Kidney (tissue), 14 donors: ENCODE data around the gene PRDM16. TPM values are rescaled to one million over a fixed set of nuclear protein-coding genes. Genes with fewer than 3 reads are reported as not detected.

Experiments
- DNase-seq, 5 donors: peaks; one replicate each; pipeline ENCODE4 v3.0.0-alpha.2; 2013 to 2020
- FAIRE-seq: peaks from 2 replicates; lab custom pipeline; 2012; peaks lifted over from hg19 to GRCh38; lab: Jason Lieb, UNC
- H3K27ac ChIP-seq, 2 donors: one replicate each; pipeline ENCODE4 v1.7.0; 2013; ENCODE audit warnings: low read depth in 2 of 2, low read length in 2 of 2, inconsistent platforms in 1 of 2
- H3K27me3 ChIP-seq: one replicate; pipeline ENCODE4 v1.7.1; 2013; ENCODE audit warnings: low read length, inconsistent platforms; ENCODE audit not compliant: control insufficient read depth, insufficient read depth
- H3K36me3 ChIP-seq, 3 donors: one replicate each; pipeline versions ENCODE4 v1.7.0 to v1.7.1; 2013; ENCODE audit warnings: low read length in 3 of 3, control low read depth in 1 of 3, inconsistent platforms in 1 of 3; ENCODE audit not compliant: insufficient read depth in 3 of 3, control insufficient read depth in 2 of 3
- H3K4me1 ChIP-seq, 3 donors: one replicate each; pipeline versions ENCODE4 v1.7.0 to v1.7.1; 2013; ENCODE audit warnings: low read length in 3 of 3, inconsistent platforms in 1 of 3, low read depth in 1 of 3; ENCODE audit not compliant: control insufficient read depth in 2 of 3, insufficient read depth in 2 of 3
- H3K4me3 ChIP-seq, 3 donors: one replicate each; pipeline versions ENCODE4 v1.7.0 to v1.8.1; 2013; ENCODE audit warnings: low read length in 3 of 3, control low read depth in 1 of 3, inconsistent platforms in 1 of 3
- H3K9ac ChIP-seq, 3 donors: one replicate each; pipeline versions ENCODE4 v1.7.0 to v1.7.1; 2013; ENCODE audit warnings: low read length in 3 of 3, control low read depth in 1 of 3, inconsistent platforms in 1 of 3
- H3K9me3 ChIP-seq, 3 donors: one replicate each; pipeline versions ENCODE4 v1.7.0 to v1.7.1; 2013; ENCODE audit warnings: low read length in 3 of 3, control low read depth in 1 of 3, inconsistent platforms in 1 of 3; ENCODE audit not compliant: control insufficient read depth in 2 of 3, insufficient read depth in 1 of 3
- intact Hi-C: fragments of 100-400 bp; cut with DNase I; formaldehyde crosslinking; loops from one replicate; pipeline ENCODE4 v1.11.1; 2022
- polyA plus RNA-seq: library from polyadenylated mRNA; stranded (reverse); fragments of 350-450 nt; fragmentation: Illumina TruSeq; extraction: RNeasy Lipid Tissue Mini Kit (QIAGEN cat#74804); gene quantifications from one replicate; pipeline ENCODE4 v1.2.3, GENCODE V29; 2014; ENCODE audit warnings: low read depth, low replicate concordance; ENCODE audit not compliant: insufficient read depth
- total RNA-seq: library from RNA; stranded (reverse); fragmentation: NEBNext Ultra II Directional; extraction: Animal tissue kit (Norgen Biotek cat#: 25700); gene quantifications from one replicate; pipeline ENCODE4 v1.2.1, GENCODE V29; 2021
- TF ChIP-seq, protein P1 (sequence below): IDR thresholded peaks from 3 replicates; pipeline ENCODE4 v1.5.1; 2012; ENCODE audit warnings: mild to moderate bottlenecking, moderate library complexity, borderline replicate concordance; ENCODE audit not compliant: insufficient read depth; ENCODE audit errors: extremely low read depth
- donor health status: control.
- donor health status: control.
- donor health status: control.
- donor health status: control.
- donor health status: control.
- donor health status: DM: yes; HTN: yes; CAD: no.
- donor health status: Normal renal cell carcinoma (clear cell type).

The PRDM16 gene
- total and polyA plus RNA-seq, 2 donors from 2014 or later = 3.0 to 21.9 TPM

GRCh38 chr1:3263790-3264189 lies 194.8 kb downstream of the PRDM16 start:
- Histone ChIP-seq H3K4me1 (no peaks in the 10 kb centered on the region), H3K9me3 (no peaks in the 10 kb centered on the region), H3K36me3 (no peaks in the 10 kb centered on the region), H3K27ac (no peak overlapping the region), H3K27me3 (no peaks in the 10 kb centered on the region), H3K9ac (no peak overlapping the region), H3K4me3 (no peak overlapping the region)
- TF ChIP-seq, protein P1, sequence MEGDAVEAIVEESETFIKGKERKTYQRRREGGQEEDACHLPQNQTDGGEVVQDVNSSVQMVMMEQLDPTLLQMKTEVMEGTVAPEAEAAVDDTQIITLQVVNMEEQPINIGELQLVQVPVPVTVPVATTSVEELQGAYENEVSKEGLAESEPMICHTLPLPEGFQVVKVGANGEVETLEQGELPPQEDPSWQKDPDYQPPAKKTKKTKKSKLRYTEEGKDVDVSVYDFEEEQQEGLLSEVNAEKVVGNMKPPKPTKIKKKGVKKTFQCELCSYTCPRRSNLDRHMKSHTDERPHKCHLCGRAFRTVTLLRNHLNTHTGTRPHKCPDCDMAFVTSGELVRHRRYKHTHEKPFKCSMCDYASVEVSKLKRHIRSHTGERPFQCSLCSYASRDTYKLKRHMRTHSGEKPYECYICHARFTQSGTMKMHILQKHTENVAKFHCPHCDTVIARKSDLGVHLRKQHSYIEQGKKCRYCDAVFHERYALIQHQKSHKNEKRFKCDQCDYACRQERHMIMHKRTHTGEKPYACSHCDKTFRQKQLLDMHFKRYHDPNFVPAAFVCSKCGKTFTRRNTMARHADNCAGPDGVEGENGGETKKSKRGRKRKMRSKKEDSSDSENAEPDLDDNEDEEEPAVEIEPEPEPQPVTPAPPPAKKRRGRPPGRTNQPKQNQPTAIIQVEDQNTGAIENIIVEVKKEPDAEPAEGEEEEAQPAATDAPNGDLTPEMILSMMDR = no peak
- intact Hi-C loops = no loop called here
- DNase-seq (no peak), FAIRE-seq (no peak)

DNA sequence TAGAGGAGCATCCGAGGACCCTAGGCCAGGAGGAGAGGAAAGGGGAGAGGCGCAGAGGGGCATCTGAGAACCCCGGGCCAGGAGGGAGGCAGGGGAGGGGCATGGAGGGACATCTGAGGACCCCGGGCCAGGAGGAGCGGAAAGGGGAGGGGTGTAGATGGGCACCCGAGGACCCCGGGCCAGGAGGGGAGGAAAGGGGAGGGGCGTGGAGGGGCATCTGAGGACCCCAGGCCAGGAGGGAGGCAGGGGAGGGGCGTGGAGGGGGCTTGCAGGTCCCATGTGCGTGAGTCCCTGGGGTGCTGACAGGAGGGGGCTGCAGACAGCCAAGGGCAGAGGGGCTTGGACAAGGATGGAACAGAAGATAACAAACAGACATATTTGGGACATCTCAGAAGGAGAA lies 195.5 kb downstream of the PRDM16 start:
- Histone ChIP-seq H3K4me3 (no peak overlapping the region), H3K9me3 (no peaks in the 10 kb centered on the region), H3K36me3 (no peaks in the 10 kb centered on the region), H3K27ac (no peak overlapping the region), H3K4me1 (no peaks in the 10 kb centered on the region), H3K9ac (no peak overlapping the region), H3K27me3 (no peaks in the 10 kb centered on the region)
- TF ChIP-seq, protein P1 = no peak
- DNase-seq = no peak
- intact Hi-C loops = no loop called here
- no peak for FAIRE-seq

- no peak for FAIRE-seq
- no peak overlapping the region for H3K9ac ChIP-seq
- TF ChIP-seq, protein P1 = no peak
- no peak overlapping the region for H3K4me3 ChIP-seq
- no peak for DNase-seq
- H3K27me3 ChIP-seq = peaks cover 4% of the 10 kb centered on the region
- H3K9me3 ChIP-seq = no peaks in the 10 kb centered on the region
- peaks cover 0 to 3% (median 0%) of the 10 kb centered on the region in 3 donors for H3K4me1 ChIP-seq
- intact Hi-C loops = no loop called here
- H3K27ac ChIP-seq = no peak overlapping the region
- no peaks in the 10 kb centered on the region for H3K36me3 ChIP-seq
Measured at GRCh38 chr1:3265835-3266805, 197.1 kb downstream of the PRDM16 start.
